ENCODE results near the gene TNFRSF6B. TPM values are rescaled to one million over a fixed set of nuclear protein-coding genes. Genes with fewer than 3 reads are reported as not detected.

Gene TNFRSF6B
- total RNA-seq, 1 donor from 2014 or later, result 2.8 TPM

GRCh38 chr20:63695424-63696305 lies 787 bp upstream of the TNFRSF6B start:
- Mint-ChIP-seq H3K27me3 (ENCODE audit: low read depth, unreplicated experiment) (no peaks in the 10 kb centered on the region), H3K27ac (ENCODE audit: unreplicated experiment) (peak overlapping the region; percentile 7), H3K4me3 (ENCODE audit: unreplicated experiment) (no peak overlapping the region), H3K4me1 (ENCODE audit: low read depth, unreplicated experiment) (peaks cover 6% of the 10 kb centered on the region), H3K36me3 (ENCODE audit: low read depth, unreplicated experiment) (peaks cover 3% of the 10 kb centered on the region), H3K9me3 (ENCODE audit: unreplicated experiment) (no peaks in the 10 kb centered on the region)
- Histone ChIP-seq H3K27ac (ENCODE audit: low read depth, low read length) (no peak overlapping the region), H4K20me1 (ENCODE audit: insufficient read depth, low read length) (no peaks in the 10 kb centered on the region), H3K4me3 (ENCODE audit: insufficient read depth, low read depth, low read length) (no peak overlapping the region), H3K79me2 (ENCODE audit: insufficient read depth, low read length) (peaks cover 14% of the 10 kb centered on the region), H3K27me3 (ENCODE audit: insufficient read depth, low read length) (no peaks in the 10 kb centered on the region), H2AFZ (ENCODE audit: low read depth, low read length) (no peak overlapping the region), H3K4me1 (ENCODE audit: insufficient read depth, low read length) (peaks cover 36% of the 10 kb centered on the region), H3K4me2 (ENCODE audit: low read length) (peak overlapping the region; percentile 82), H3K36me3 (ENCODE audit: insufficient read depth, low read length) (no peaks in the 10 kb centered on the region), H3K9me3 (ENCODE audit: insufficient read depth, low read depth, low read length) (no peaks in the 10 kb centered on the region), H3K9ac (ENCODE audit: low read length) (peak overlapping the region; percentile 58)
- DNase-seq (ENCODE audit: low read depth), result no peak
- TF ChIP-seq CTCF (IDR thresholded peaks at IDR 0.05; ENCODE audit: insufficient read depth, low read depth, low read length) (no peak), EZH2 (IDR thresholded peaks at IDR 0.05; ENCODE audit: insufficient read depth, low read length) (no peak)
- FAIRE-seq, result no peak

GRCh38 chr20:63696306-63696627 lies 185 bp upstream of the TNFRSF6B start:
- H3K27ac ChIP-seq (ENCODE audit: low read depth, low read length), result peak overlapping the region; percentile 42
- H3K27me3 ChIP-seq (ENCODE audit: insufficient read depth, low read length), result no peaks in the 10 kb centered on the region
- no peaks in the 10 kb centered on the region for H3K9me3 ChIP-seq (ENCODE audit: insufficient read depth, low read depth, low read length)
- H3K9ac ChIP-seq (ENCODE audit: low read length), result peak overlapping the region; percentile 58
- H3K4me1 ChIP-seq (ENCODE audit: insufficient read depth, low read length), result peaks cover 36% of the 10 kb centered on the region
- peaks cover 6% of the 10 kb centered on the region for H3K4me1 Mint-ChIP-seq (ENCODE audit: low read depth, unreplicated experiment)
- H3K36me3 ChIP-seq (ENCODE audit: insufficient read depth, low read length), result no peaks in the 10 kb centered on the region
- DNase-seq (ENCODE audit: low read depth) (peak; percentile 33), FAIRE-seq (no peak)
- no peaks in the 10 kb centered on the region for H4K20me1 ChIP-seq (ENCODE audit: insufficient read depth, low read length)
- H3K9me3 Mint-ChIP-seq (ENCODE audit: unreplicated experiment), result no peaks in the 10 kb centered on the region
- peak overlapping the region; percentile 82 for H3K4me2 ChIP-seq (ENCODE audit: low read length)
- H3K27ac Mint-ChIP-seq (ENCODE audit: unreplicated experiment), result peak overlapping the region; percentile 7
- H3K4me3 Mint-ChIP-seq (ENCODE audit: unreplicated experiment), result no peak overlapping the region
- peaks cover 14% of the 10 kb centered on the region for H3K79me2 ChIP-seq (ENCODE audit: insufficient read depth, low read length)
- no peak overlapping the region for H2AFZ ChIP-seq (ENCODE audit: low read depth, low read length)
- TF ChIP-seq CTCF (IDR thresholded peaks at IDR 0.05; ENCODE audit: insufficient read depth, low read depth, low read length) (no peak), EZH2 (IDR thresholded peaks at IDR 0.05; ENCODE audit: insufficient read depth, low read length) (no peak)
- H3K4me3 ChIP-seq (ENCODE audit: insufficient read depth, low read depth, low read length), result no peak overlapping the region
- H3K36me3 Mint-ChIP-seq (ENCODE audit: low read depth, unreplicated experiment), result peaks cover 3% of the 10 kb centered on the region
- no peaks in the 10 kb centered on the region for H3K27me3 Mint-ChIP-seq (ENCODE audit: low read depth, unreplicated experiment)

GRCh38 chr20:63697357-63697867 lies 960 bp downstream of the TNFRSF6B start:
- H3K79me2 ChIP-seq (ENCODE audit: insufficient read depth, low read length), result peaks cover 14% of the 10 kb centered on the region
- peaks cover 36% of the 10 kb centered on the region for H3K4me1 ChIP-seq (ENCODE audit: insufficient read depth, low read length)
- H3K27me3 ChIP-seq (ENCODE audit: insufficient read depth, low read length), result no peaks in the 10 kb centered on the region
- no peaks in the 10 kb centered on the region for H3K9me3 ChIP-seq (ENCODE audit: insufficient read depth, low read depth, low read length)
- peak overlapping the region; percentile 48 for H3K4me3 ChIP-seq (ENCODE audit: insufficient read depth, low read depth, low read length)
- Mint-ChIP-seq H3K27me3 (ENCODE audit: low read depth, unreplicated experiment) (no peaks in the 10 kb centered on the region), H3K4me1 (ENCODE audit: low read depth, unreplicated experiment) (peaks cover 6% of the 10 kb centered on the region), H3K4me3 (ENCODE audit: unreplicated experiment) (no peak overlapping the region), H3K9me3 (ENCODE audit: unreplicated experiment) (no peaks in the 10 kb centered on the region), H3K27ac (ENCODE audit: unreplicated experiment) (no peak overlapping the region), H3K36me3 (ENCODE audit: low read depth, unreplicated experiment) (peaks cover 4% of the 10 kb centered on the region)
- no peak overlapping the region for H3K27ac ChIP-seq (ENCODE audit: low read depth, low read length)
- no peak for TF ChIP-seq EZH2 (IDR thresholded peaks at IDR 0.05; ENCODE audit: insufficient read depth, low read length)
- TF ChIP-seq CTCF (IDR thresholded peaks at IDR 0.05; ENCODE audit: insufficient read depth, low read depth, low read length), result no peak
- no peaks in the 10 kb centered on the region for H3K36me3 ChIP-seq (ENCODE audit: insufficient read depth, low read length)
- H2AFZ ChIP-seq (ENCODE audit: low read depth, low read length), result no peak overlapping the region
- DNase-seq (ENCODE audit: low read depth) (no peak), FAIRE-seq (no peak)
- H4K20me1 ChIP-seq (ENCODE audit: insufficient read depth, low read length), result no peaks in the 10 kb centered on the region
- peak overlapping the region; percentile 82 for H3K4me2 ChIP-seq (ENCODE audit: low read length)
- peak overlapping the region; percentile 58 for H3K9ac ChIP-seq (ENCODE audit: low read length)

Measured in astrocyte (in vitro differentiated cells and primary cell).